HG03565 (cell line): ENCODE measurements around the gene KCNH8.

Experiments
- ATAC-seq: cut with Tn5 transposase; IDR thresholded peaks from one replicate; pipeline ENCODE4 v1.9.1; 2021; ENCODE audit warnings: mild to moderate bottlenecking, moderate library complexity; ENCODE audit not compliant: unreplicated experiment

The KCNH8 gene

GRCh38 chr3:19348941-19349564 is 200.7 kb downstream of the KCNH8 start:
- ATAC-seq = peak; percentile 53

GRCh38 chr3:19357947-19358346 is 209.6 kb downstream of the KCNH8 start:
- no peak for ATAC-seq

GRCh38 chr3:19363071-19363470 is 214.8 kb downstream of the KCNH8 start:
- no peak for ATAC-seq

GRCh38 chr3:19364148-19364547 is 215.8 kb downstream of the KCNH8 start:
- ATAC-seq = no peak

- ATAC-seq = no peak
These were observed 217.2 kb downstream of the KCNH8 start for GRCh38 chr3:19365471-19365870.

GRCh38 chr3:19384868-19385267 is 236.6 kb downstream of the KCNH8 start:
- ATAC-seq = peak; percentile 64

GRCh38 chr3:19392150-19392549 is 243.8 kb downstream of the KCNH8 start:
- ATAC-seq = no peak

- ATAC-seq = no peak
These were observed 246.6 kb downstream of the KCNH8 start for GRCh38 chr3:19394946-19395345.

- no peak for ATAC-seq
These were observed 248.4 kb downstream of the KCNH8 start for GRCh38 chr3:19396726-19397125.

GRCh38 chr3:19399356-19399755 is 251.0 kb downstream of the KCNH8 start:
- ATAC-seq = no peak

- ATAC-seq = no peak
These were observed 251.5 kb downstream of the KCNH8 start for GRCh38 chr3:19399836-19400235.

GRCh38 chr3:19420159-19420558 is 271.8 kb downstream of the KCNH8 start:
- ATAC-seq = no peak

GRCh38 chr3:19425825-19426224 is 277.5 kb downstream of the KCNH8 start:
- no peak for ATAC-seq

- no peak for ATAC-seq
These were observed 279.3 kb downstream of the KCNH8 start for GRCh38 chr3:19427422-19428149.

GRCh38 chr3:19428729-19429128 is 280.4 kb downstream of the KCNH8 start:
- ATAC-seq = no peak

- ATAC-seq = no peak
These were observed 284.4 kb downstream of the KCNH8 start for GRCh38 chr3:19432669-19433068.

GRCh38 chr3:19436746-19437145 is 288.4 kb downstream of the KCNH8 start:
- ATAC-seq = no peak

- ATAC-seq = no peak
These were observed 291.6 kb downstream of the KCNH8 start for GRCh38 chr3:19439944-19440343.

- no peak for ATAC-seq
These were observed 297.8 kb downstream of the KCNH8 start for GRCh38 chr3:19446138-19446537.

GRCh38 chr3:19446687-19447086 is 298.4 kb downstream of the KCNH8 start:
- no peak for ATAC-seq

- no peak for ATAC-seq
These were observed 307.2 kb downstream of the KCNH8 start for GRCh38 chr3:19455546-19455945.

- ATAC-seq = no peak
These were observed 308.4 kb downstream of the KCNH8 start for GRCh38 chr3:19456738-19457137.

GRCh38 chr3:19457449-19457848 is 309.1 kb downstream of the KCNH8 start:
- no peak for ATAC-seq
